NCI-H446 treated with DMSO at 0.1 percent for 48 hours (cell line): ENCODE measurements around the gene PAGR1.
"Not testable (repeated sequence)": the region's sequence is repeated elsewhere in the genome, so short reads cannot be mapped to it uniquely, and the experiment has no call there.

Experiments used
- DNase-seq: peaks from one replicate; lab custom pipeline; 2025; lab: John Stamatoyannopoulos, UW

Gene PAGR1

DNA sequence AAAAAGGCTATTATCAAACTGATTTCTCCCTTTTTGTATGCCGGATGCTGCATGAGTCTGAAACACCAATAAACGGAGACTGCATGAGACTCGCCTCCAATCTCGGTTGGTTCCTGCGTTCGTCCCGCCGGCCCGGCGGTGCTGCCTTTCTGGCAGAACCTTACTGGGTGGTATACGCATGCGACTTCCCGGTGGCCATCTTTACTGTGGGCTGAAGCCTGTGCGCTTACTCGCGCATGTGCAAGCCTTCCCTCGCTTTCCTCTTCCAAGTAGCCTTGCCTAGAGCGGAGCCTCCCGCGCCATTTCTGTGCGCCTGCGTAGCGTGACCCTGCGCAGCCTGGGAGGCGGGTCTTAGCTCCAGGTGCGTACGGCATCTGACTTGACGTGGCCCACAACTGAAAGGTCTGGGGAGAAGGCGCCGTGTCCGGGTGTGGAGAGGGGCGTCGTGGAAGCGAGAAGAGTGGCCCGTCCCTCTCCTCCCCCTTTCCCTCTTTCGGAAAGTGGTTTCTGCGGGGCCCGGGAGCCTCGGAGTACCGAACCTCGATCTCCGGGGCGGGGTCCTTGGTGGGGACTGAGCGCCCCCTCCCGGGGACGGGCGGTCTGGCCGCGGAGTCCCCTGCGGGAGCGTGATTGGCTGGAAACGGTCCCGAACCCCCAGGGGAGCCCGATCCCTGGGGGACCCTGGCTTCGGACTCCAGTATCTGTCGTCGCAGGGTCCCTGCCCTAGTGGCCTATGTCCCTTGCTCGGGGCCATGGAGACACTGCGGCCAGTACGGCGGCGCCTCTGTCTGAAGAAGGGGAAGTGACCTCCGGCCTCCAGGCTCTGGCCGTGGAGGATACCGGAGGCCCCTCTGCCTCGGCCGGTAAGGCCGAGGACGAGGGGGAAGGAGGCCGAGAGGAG is at the start of gene PAGR1:
Gene PAGR1 (plus strand): TSS at position 360 of the 901 bp plus-strand sequence. CDS start 374 bp downstream, at position 734.
- DNase-seq, result peak; percentile 99

DNA sequence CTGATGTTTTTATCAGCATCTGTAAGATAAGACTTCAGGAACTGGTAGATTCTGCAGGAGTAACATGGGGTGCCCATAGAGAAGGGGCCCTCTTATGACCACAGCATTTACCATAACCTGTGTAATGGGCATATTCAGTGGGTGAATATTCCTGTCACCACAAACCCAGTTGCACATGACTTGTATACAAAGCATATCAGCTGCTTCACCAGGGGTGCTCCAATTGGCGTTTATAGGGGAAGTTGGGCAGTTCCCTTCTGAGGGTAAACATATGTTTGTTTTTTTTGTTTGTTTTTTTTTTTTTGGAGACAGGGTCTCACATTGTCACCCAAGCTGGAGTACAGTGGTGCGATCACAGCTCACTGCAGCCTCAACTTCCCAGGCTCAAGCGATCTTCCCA is 49.4 kb upstream of the PAGR1 start:
- DNase-seq, result no peak

DNA sequence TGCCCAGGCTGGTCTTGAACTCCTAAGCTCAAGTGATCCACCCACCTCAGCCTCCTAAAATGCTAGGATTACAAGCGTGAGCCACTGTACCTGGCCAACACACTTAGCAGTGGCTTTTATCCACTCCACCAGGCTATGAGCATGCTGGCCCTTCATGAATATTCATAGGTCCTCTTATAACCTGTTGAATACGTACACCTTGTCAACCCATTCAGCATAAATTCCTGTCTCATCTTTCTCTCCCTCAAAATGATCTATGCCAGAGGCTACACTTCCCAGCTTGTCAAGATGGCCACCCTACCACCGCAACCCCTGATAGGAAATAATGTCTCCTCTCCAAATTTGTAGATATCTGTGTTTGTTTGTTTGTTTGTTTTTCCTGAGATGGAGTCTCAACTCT is 48.9 kb upstream of the PAGR1 start:
- DNase-seq, result no peak

DNA sequence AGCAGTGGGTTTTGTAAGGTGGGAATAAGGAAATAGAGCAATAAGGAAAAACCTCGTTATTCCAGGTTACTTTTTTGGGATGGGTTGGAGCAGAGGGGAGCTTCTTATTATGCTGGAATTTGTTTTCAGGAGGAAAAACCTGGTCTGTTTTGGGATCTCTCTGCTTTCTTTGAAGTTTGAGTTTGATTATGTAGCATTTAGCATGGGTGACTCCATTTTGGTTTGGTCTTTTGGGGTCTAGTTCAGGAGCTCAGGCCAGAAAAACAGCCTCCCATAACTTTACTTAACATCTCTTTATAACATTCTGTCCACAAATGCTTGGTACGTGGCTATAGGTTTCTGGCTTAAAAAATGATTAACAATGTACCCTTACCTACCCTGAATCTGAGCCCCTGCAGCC is 46.4 kb upstream of the PAGR1 start:
- no peak for DNase-seq

DNA sequence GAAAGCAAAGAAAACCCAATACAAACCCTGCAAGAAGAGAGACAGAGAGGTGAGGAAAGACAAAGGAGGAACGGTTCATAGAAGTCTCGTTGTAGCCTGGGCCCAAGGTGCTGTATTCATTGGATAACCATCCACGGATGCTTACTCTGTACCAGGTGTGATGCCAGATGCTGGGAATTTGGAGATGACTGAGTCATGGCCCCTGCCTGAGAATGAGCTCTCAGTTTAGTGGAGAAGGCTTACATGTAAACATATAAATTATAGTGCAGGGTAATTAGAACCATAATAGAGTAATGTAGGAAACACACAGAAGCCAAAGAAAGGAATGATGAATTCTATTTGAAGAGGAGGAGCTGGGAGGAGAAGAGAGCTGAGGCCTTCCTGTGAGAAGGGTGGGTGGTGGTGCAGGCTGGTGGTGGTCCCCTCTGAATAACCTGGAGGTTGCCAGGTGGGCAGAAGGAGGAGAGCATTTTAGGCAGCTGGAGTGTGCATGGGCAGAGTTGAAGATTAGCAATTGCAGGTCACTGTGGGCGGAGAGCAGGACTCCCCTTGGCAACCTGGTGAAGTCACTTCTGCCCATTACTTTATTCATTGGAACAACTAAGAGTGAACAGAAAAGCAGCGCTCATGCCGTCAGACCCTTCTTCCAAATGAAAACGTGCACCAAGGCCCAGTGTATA is 45.6 kb upstream of the PAGR1 start:
- no peak for DNase-seq

DNA sequence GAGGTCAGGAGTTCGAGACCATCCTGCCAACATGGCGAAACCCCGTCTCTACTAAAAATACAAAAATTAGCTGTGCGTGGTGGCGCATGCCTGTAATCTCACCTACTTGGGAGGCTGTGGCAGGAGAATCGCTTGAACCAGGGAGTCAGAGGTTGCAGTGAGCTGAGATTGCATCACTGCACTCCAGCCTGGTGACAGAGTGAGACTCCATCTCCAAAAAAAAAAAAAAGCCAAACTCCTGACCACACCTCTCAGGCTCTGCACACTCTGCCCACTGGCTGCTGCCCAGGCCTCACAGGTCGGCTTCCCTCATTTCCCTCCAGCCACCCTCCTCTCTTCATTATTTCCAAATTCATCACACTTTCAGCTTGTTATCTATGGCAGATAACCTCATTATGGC is 43.6 kb upstream of the PAGR1 start:
- not testable (repeated sequence) for DNase-seq

DNA sequence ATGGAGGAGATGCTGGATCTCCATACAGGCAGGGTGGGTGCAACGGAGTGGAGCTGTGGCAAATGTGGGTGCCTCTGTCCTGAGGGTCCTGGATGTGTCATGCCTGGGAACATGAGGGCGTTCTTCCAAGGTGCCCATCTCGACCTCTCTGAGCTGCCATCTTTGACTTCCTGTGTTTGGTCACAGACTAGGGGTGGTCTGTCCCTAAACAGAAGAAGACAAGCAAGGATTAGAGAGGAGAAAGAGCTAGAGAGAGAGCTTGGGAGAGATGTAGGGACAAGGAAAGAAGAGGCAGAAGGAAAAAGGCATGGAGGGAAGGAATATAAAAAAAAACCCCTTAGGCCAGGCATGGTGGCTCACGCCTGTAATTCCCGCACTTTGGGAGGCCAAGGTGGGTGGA is 41.2 kb upstream of the PAGR1 start:
- DNase-seq, result no peak

DNA sequence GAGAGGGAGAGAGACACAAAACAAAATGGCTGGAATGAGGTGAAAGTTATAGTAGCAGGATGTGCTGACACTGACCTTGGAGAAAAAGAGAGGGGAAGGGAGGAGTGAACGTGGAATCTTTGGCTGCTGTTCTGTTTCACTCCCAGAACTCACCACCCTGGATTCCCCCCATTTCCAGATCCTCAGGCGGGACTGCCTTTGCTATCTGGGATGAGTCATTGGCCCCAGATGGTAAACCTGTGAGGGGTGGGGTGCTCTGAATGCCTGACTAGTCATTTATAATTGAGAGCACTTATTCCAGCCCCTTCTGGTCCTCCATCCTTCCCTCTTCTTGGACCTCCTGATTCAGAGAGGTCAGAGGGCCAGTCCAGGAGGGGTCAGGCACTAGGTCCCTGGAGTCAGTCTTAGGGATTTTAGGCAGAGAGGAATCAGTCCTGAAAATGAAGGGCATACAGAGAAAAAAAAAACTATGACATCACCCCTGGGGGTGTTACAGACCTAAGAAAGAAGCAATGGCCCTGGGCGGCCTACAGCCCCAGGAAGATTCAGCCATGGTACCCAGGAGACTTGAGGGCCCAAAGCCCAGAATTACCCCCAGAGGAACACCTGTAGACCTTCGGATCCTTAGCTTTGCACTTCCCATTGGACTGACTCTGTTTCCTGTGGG is 40.1 kb upstream of the PAGR1 start:
- peak; percentile 50 for DNase-seq

DNA sequence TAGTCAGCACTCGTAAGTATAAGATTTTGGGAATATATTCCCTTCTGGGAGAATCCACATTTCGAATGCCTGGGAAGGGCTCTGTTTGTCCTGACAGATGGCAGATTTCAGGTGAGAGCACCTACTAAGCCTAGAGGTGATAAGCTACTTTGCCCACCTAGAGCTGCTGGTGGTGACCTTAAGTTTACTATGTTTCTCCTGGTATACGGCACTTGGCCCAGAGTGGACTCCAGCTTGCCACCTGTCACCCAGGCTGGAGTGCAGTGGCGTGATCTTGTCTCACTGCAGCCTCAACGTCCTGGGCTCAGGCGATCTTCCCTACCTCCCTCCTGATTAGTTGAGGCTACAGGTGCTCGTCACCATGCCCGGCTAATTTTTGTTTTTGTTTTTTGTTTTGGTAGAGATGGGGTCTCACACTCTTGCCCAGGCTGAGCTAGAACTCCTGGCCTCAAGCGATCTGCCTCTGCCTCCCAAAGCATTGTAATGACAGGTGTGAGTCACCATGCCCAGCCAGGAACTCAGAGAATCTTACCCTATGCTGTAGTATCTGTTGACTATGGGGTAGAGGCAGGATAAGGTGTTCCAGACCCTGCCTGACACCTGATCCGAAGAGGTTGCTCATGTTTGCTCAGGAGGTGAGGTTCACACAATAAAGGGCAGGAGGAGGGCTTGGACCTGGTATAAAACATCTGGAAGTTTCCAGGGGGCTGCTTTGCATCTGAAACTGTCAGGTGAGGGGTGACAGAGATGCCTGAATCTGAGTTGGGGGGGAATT is 38.2 kb upstream of the PAGR1 start, which contains the start of gene ZG16:
Gene ZG16 (plus strand): TSS at position 681 of the 775 bp plus-strand sequence. CDS start 1,011 bp downstream, outside the sequence.
- DNase-seq, result no peak

DNA sequence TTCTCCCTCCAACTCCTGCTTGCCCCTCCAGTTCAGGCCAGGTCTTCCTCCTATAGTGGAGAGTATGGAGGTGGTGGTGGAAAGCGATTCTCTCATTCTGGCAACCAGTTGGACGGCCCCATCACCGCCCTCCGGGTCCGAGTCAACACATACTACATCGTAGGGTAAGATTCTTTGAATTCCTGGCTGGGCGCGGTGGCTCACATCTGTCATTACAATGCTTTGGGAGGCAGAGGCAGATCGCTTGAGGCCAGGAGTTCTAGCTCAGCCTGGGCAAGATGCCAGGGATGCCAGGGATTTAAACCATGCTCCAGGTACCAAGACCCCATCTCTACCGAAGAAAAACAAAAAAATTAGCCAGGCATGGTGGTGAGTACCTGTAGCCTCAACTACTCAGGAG is 36.5 kb upstream of the PAGR1 start:
- DNase-seq, result no peak

DNA sequence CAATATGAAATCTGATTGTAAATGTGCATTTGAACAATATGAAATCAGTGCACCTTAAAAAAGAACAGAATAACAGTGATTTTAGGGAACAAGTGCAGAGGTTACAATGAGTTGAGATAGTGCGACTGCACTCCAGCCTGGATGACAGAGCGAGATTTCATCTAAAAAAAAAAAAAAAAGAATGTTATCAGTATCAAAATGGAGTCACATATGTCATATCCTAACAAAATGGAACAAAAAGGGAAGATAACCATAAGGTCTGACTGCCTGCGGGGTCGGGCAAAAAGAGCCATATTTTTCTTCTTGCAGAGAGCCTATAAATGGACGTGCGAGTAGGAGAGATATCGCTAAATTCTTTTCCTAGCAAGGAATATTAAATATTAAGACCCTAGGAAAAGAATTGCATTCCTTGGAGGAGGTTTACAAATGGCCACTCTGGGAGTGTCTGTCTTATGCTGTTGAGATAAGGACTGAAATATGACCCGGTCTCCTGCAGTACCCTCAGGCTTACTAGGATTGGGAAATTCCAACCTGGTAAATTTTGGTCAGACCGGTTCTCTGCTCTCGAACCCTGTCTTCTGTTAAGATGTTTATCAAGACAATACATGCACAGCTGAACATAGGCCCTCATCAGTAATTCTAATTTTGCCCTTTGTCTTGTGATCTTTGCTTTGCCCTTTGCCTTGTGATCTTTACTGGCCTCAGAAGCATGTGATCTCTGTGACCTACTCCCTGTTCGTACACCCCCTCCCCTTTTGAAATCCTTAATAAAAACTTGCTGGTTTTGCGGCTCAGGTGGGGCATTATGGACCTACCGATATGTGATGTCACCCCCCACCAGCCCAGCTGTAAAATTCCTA is 32.6 kb upstream of the PAGR1 start:
- DNase-seq, result not testable (repeated sequence)

DNA sequence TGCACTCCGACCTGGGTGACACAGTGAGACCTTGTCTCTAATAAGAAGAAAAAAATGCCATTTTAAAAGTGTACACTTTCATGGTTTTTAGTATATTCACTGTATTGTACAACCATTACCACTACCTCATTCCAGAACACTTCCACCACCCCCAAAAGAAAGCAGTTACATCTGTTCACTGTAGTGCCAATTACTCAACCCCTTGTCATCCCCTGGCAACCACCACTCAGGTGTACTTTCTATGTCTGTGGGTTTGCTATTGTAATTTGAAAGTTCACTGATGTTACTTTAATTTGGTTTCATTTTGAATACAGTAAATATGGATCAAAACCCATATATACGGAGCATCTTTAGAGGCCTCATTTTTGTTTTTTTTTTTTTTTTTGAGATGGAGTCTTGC is 31.8 kb upstream of the PAGR1 start:
- DNase-seq, result no peak

DNA sequence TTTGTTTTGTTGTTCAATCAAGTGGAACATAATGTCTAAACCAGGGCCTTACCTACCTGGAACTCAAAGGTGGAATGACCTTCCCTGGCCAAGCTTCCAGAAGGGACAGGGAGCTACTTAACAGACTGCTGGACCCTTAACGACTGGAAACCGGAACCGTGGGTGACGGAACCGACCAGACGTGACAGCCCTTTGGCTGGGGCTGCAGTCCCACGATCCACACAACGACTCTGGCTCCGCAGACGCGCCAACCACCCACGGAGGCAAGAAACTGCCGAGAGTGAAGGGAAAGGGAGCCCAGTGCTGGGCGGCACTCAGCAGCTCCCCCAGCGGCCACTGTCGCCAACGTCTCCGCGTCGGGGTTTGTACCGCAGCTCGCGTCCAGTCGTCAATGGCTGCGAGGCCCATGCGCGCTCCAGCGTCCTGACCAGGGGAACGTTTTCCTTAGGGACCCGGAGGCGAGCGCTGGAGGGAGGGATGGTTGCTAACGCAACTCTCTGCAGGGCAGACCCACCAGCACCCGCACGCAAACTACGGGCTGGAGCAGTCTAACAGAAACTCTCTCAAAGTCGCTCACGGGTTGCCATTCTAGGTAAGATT is 31.0 kb upstream of the PAGR1 start:
- DNase-seq, result no peak

DNA sequence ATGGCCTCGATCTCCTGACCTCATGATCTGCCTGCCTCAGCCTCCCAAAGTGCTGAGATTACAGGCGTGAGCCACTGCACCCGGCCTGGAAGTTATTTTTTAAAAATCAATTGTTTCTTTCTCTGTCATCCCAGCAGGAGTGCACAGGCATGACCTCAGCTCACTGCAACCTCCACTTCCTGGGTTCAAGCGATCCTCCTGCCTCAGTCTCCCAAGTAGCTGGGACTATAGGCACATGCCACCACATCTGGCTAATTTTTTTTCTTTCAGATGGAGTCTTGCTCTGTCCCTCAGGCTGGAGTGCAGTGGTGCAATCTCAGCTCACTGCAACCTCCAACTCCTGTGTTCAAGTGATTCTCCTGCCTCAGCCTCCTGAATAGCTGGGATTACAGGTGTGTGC is 28.8 kb upstream of the PAGR1 start:
- DNase-seq, result not testable (repeated sequence)

DNA sequence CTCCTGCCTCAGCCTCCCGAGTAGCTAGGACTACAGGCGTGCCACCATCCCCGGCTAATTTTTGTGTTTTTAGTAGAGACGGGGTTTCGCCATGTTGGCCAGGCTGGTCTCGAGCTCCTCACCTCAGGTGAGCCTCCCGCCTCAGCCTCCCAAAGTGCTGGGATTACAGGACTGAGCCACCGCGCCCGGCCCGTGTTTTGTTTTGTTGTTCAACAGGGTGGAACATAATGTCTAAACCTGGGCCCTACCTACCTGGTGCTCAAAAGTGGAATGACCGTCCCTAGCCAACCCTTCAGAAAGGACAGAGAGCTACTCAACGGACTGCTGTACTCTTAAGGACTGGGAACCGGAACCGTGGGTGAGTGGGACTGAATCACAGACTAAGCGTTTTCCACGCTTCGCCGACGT is 26.2 kb upstream of the PAGR1 start:
- DNase-seq, result no peak

DNA sequence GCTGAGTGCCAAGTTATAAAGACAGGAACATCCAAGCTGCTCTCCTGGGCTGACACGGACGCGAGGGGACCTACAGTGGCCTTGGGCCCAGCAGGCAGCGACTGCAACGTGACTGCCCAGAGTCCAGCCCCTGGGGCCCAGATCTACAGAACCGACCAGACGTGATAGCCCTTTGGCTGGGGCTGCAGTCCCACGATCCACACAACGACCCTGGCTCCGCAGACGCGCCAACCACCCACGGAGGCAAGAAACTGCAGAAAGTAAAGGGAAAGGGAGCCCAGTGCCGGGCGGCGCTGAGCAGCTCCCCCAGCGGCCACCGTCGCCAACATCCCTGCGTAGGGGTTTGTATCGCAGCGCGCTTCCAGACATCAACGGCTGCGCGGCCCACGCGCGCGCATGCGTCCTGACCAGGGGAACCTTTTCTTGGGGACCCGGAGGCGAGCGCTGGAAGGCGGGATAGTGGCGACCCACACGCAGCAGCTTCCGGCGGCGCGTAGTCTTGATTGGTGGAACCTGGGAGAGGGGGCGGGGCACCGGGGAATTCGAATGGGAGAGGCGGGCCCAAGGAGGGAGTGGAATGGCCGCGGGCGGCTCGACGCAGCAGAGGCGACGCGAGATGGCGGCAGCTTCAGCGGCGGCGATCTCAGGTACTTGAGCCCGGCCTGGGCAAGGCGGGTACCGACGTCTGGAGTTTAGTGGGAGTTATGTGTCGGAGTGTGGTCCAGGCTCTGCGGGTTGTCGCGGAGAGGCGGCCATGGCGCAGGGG is 25.6 kb upstream of the PAGR1 start, which contains the start of gene KIF22:
Gene KIF22 (plus strand): TSS at position 569 of the 766 bp plus-strand sequence. CDS start 9 bp downstream, at position 578.
- peak; percentile 94 for DNase-seq

DNA sequence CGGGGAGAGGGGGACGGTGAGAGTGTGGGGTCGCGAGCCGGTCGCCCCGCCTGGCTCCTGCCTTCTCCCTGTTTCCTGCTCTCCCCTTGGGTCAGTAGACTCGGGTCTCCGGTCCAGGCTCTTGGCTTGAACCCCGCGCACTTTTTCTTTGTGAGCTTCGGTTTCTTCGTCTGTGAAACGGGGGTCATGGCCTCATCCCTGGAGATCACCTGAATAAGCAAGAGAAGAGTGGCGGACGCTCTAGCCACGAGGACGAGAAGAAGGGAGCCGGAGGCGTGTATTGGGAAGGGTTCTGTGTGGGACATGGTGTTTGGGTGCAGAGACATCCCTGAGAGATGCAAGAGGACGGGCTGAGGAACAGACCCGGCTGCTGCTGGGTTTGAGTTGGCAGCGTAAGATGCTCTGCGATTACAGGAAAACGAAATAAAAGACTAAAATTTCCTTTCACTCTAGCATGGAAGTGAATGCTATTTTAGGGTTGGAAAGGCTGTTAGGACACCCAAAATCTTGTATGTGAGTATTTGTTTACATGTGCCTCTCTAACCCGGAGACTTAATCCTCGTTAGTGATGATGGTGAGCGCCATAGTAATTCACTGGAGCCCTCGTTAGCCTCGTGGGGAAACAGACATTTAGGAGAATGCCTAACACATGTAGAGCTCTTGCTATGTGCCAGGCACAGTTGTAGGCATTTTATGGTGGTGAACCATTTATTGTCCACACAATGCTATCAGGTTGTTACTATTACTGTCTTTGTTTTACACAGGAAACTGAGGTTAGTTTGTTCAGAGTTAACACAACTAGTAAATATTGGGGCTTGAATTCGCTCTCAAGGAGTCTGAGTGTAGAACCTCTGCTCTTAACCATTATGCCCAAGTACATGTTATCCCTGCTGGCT is 24.8 kb upstream of the PAGR1 start:
- DNase-seq, result no peak
